DND-41 (cell line): Measurements from ENCODE around the gene INHBC.

Experiments used
- ATAC-seq: fragments of 200-7000 bp; cut with Tn5 transposase; 3 replicates; pipeline ENCODE4 v1.9.1; 2021; ENCODE audit warnings: low read depth; ENCODE audit not compliant: insufficient read depth
- DNase-seq: peaks from one replicate; pipeline ENCODE4 v3.0.0-alpha.2; 2020
- H2AFZ ChIP-seq: 2 replicates; pipeline ENCODE4 v1.6.0; 2012; ENCODE audit warnings: low read depth, low read length
- H3K27ac ChIP-seq: 2 replicates; pipeline ENCODE4 v1.5.1; 2012; ENCODE audit warnings: low read length, inconsistent platforms
- H3K27me3 ChIP-seq: fragments of 200-600 bp; sonication (generic); 2 replicates; pipeline ENCODE4 v1.6.0; 2012; ENCODE audit warnings: low read length, mild to moderate bottlenecking, inconsistent platforms; ENCODE audit not compliant: insufficient read depth, poor library complexity
- H3K36me3 ChIP-seq: 2 replicates; pipeline ENCODE4 v1.5.1; 2012; ENCODE audit warnings: low read length, inconsistent platforms; ENCODE audit not compliant: insufficient read depth
- H3K4me1 ChIP-seq: 2 replicates; pipeline ENCODE4 v1.5.1; 2012; ENCODE audit warnings: mild to moderate bottlenecking, low read length; ENCODE audit not compliant: insufficient read depth
- H3K4me2 ChIP-seq: 2 replicates; pipeline ENCODE4 v1.6.0; 2012; ENCODE audit warnings: mild to moderate bottlenecking, moderate library complexity, low read length, inconsistent platforms; ENCODE audit not compliant: insufficient read depth
- H3K4me3 ChIP-seq, 2 experiments: fragments of 200-600 bp in 1 of 2; shearing (Covaris generic) in 1 of 2; 2 replicates each; pipeline ENCODE4 v1.5.1; 2012 to 2016; ENCODE audit warnings: inconsistent platforms in 2 of 2, low read length in 2 of 2, mild to moderate bottlenecking in 2 of 2, low read depth in 1 of 2, moderate library complexity in 1 of 2
- H3K79me2 ChIP-seq: 2 replicates; pipeline ENCODE4 v1.6.0; 2012; ENCODE audit warnings: low read length, inconsistent platforms; ENCODE audit not compliant: insufficient read depth
- H3K9ac ChIP-seq: 2 replicates; pipeline ENCODE4 v1.6.0; 2012; ENCODE audit warnings: low read depth, mild to moderate bottlenecking, inconsistent platforms, low read length, moderate library complexity
- H3K9me3 ChIP-seq: 2 replicates; pipeline ENCODE4 v1.5.1; 2012; ENCODE audit warnings: low read length, moderate library complexity, mild to moderate bottlenecking, inconsistent platforms; ENCODE audit not compliant: insufficient read depth, severe bottlenecking
- H4K20me1 ChIP-seq: 2 replicates; pipeline ENCODE4 v1.6.0; 2012; ENCODE audit warnings: low read length; ENCODE audit not compliant: insufficient read depth
- CTCF ChIP-seq: IDR thresholded peaks from 2 replicates; pipeline ENCODE4 v1.5.1; 2012; ENCODE audit warnings: borderline replicate concordance, low read length, moderate library complexity, mild to moderate bottlenecking; ENCODE audit not compliant: poor library complexity, severe bottlenecking; ENCODE audit errors: extremely low read depth
- EZH2 ChIP-seq: IDR thresholded peaks from 3 replicates; pipeline ENCODE4 v1.6.1; 2012; ENCODE audit warnings: borderline replicate concordance, low read depth, mild to moderate bottlenecking, moderate library complexity, low read length, inconsistent platforms; ENCODE audit not compliant: severe bottlenecking

Gene INHBC

DNA sequence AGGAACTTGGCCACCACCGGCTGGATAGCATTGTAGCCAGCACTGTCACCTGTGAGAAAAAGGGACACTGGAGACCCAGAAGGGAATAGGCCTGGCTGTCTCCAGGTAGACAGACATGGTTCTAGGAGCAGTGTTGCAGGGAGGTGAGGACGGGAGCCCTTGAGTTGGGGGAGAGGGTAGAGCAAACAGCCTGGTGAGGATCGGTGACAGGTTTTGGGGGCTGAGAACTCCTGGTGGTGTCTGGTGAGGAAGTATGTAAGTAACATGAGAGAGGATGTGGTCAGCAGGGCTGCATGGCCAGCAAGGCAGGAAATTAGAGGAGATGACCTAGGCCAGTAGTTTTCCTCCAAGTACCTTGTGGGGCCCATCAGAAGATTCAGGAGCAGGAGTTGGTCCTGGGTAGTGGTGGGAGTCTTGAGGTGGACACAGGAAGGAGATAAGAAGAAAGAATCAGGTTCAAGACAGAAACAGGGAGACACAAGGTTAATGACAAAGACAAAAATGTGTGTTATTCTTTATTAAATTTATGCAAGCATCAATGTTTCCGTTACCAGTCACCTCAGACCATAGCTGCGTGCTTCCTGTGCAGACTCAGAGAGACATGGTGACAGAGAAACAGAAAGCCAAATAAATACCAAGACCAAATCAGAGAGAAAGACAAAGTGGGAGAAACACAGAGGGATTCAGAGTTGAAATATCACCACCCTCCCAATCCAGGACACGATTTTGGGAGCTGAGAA, 45.0 kb downstream of the INHBC start, which contains the start of gene ARHGAP9:
ARHGAP9 (minus strand) TSS at position 491 of the 740 bp plus-strand sequence; CDS start at position 31, 460 bp downstream.
- H3K4me2 ChIP-seq, result no peak within 1 kb of the TSS
- H3K9ac ChIP-seq, result no peak within 1 kb of the TSS
- no peaks in the 10 kb centered on the region for H3K9me3 ChIP-seq
- peaks cover 7% of the 10 kb centered on the region for H3K36me3 ChIP-seq
- no peaks in the 10 kb centered on the region for H4K20me1 ChIP-seq
- H3K79me2 ChIP-seq, result peaks cover 14% of the 10 kb centered on the region
- H2AFZ ChIP-seq, result no peak within 1 kb of the TSS
- H3K4me3 ChIP-seq, result no peak within 1 kb of the TSS
- no peaks in the 10 kb centered on the region for H3K27me3 ChIP-seq
- H3K27ac ChIP-seq, result peak within 1 kb of the TSS; percentile 91
- TF ChIP-seq EZH2 (no peak), CTCF (no peak)
- ATAC-seq (no peak), DNase-seq (no peak)
- H3K4me1 ChIP-seq, result peaks cover 31% of the 10 kb centered on the region

GRCh38 chr12:57481671-57482070, 47.1 kb downstream of the INHBC start:
- Histone ChIP-seq H3K36me3 (no peaks in the 10 kb centered on the region), H3K79me2 (peaks cover 4% of the 10 kb centered on the region), H3K27me3 (no peaks in the 10 kb centered on the region), H3K27ac (no peak overlapping the region), H3K4me3 (no peak overlapping the region), H3K9ac (no peak overlapping the region), H2AFZ (no peak overlapping the region), H4K20me1 (no peaks in the 10 kb centered on the region), H3K4me1 (peaks cover 20% of the 10 kb centered on the region), H3K4me2 (no peak overlapping the region), H3K9me3 (no peaks in the 10 kb centered on the region)
- ATAC-seq (no peak), DNase-seq (no peak)
- TF ChIP-seq EZH2 (no peak), CTCF (no peak)

DNA sequence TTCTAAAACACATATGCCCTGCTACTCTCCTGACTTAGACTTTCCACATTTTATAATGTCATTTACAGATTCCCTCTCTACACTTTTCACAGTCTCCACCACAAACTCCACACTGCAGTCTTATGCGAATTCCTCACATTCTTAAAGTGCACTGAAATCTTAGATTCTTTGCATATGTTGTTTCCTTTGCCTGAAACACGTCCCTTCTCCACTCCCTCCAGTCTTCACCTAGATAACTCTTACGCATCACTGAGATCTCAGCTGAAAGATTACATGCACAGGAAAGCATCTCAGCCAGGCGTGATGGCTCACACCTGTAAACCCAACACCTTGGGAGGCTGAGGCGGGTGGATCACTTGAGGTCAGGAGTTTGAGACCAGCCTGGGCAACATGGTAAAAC, 48.9 kb downstream of the INHBC start:
- peaks cover 11% of the 10 kb centered on the region for H3K4me1 ChIP-seq
- no peak overlapping the region for H2AFZ ChIP-seq
- ATAC-seq, result no peak
- no peak overlapping the region for H3K4me2 ChIP-seq
- H3K9me3 ChIP-seq, result no peaks in the 10 kb centered on the region
- no peaks in the 10 kb centered on the region; the same call in 1 of the 2 replicates for H3K36me3 ChIP-seq
- no peak overlapping the region for H3K27ac ChIP-seq
- H3K27me3 ChIP-seq, result no peaks in the 10 kb centered on the region
- peaks cover 7% of the 10 kb centered on the region for H3K79me2 ChIP-seq
- DNase-seq, result no peak
- H4K20me1 ChIP-seq, result no peaks in the 10 kb centered on the region
- H3K4me3 ChIP-seq, result no peak overlapping the region
- TF ChIP-seq CTCF, result no peak
- no peak overlapping the region for H3K9ac ChIP-seq

DNA sequence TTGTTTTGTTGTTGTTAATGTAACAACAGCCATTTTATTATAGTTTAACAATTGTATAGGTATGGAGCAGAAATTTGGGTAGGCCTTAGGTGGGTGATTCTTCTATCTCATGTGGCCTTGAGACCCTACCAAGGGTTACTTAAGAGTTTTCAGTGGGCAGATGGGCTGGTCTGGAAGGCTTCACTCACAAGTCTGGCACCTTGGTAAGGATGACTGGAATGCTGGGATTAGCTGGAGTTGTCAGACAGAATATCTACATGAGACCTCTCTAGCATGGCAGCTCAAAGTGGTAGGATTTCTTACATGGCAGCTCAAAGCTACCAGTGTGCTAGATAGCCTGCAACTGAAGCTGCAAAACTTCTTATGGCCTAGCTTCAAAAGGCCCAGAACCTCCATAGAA, 51.1 kb downstream of the INHBC start:
- H2AFZ ChIP-seq, result 0 out of 2 replicates have a peak overlapping the region, but pooled peaks have one; percentile 6
- ATAC-seq, result no peak
- H3K4me3 ChIP-seq, result no peak overlapping the region
- H3K4me2 ChIP-seq, result no peak overlapping the region
- no peak overlapping the region for H3K9ac ChIP-seq
- H3K4me1 ChIP-seq, result peaks cover 28% of the 10 kb centered on the region
- H4K20me1 ChIP-seq, result peaks cover 20% of the 10 kb centered on the region
- DNase-seq, result no peak
- H3K27me3 ChIP-seq, result no peaks in the 10 kb centered on the region
- H3K9me3 ChIP-seq, result no peaks in the 10 kb centered on the region
- H3K36me3 ChIP-seq, result peaks cover 22% of the 10 kb centered on the region
- H3K27ac ChIP-seq, result no peak overlapping the region
- no peak for TF ChIP-seq EZH2
- no peak for TF ChIP-seq CTCF
- peaks cover 29% of the 10 kb centered on the region for H3K79me2 ChIP-seq
